Natural killer cell treated with Interleukin-12 subunit alpha and Interleukin-12 subunit beta and Interleukin-15 and Interleukin-18, amount 100 ng/mL, for 72 hours (primary cell): ENCODE results near the gene EEPD1. TPM values are rescaled to one million over a fixed set of nuclear protein-coding genes. Genes with fewer than 3 reads are reported as not detected.
A peak's percentile ranks its signal among the peaks of the same experiment; 100 is the strongest.

ENCODE experiments used
- ATAC-seq, 2 donors: fragments of 150-1000 bp; cut with Tn5 transposase in 1 of 2; sonication (Bioruptor Pico), chemical (Tn5 transposase) in 1 of 2; 2 replicates each; pipeline ENCODE4 v1.10.0; 2021
- DNase-seq: peaks from one replicate; pipeline ENCODE4 v3.0.0; 2022; ENCODE audit warnings: low spot score
- H3K27ac Mint-ChIP-seq, 2 donors: 1 replicate in 1 of 2; 2 replicates in 1 of 2; pipeline ENCODE4 v1.8.0; 2022; ENCODE audit warnings: mixed read lengths in 2 of 2, mild to moderate bottlenecking in 1 of 2, moderate library complexity in 1 of 2
- H3K27me3 Mint-ChIP-seq, 2 donors: 1 replicate in 1 of 2; 2 replicates in 1 of 2; pipeline ENCODE4 v1.8.0; 2022; ENCODE audit warnings: mixed read lengths in 2 of 2
- H3K36me3 Mint-ChIP-seq: one replicate; pipeline ENCODE4 v1.8.0; 2022; ENCODE audit warnings: mixed read lengths
- H3K4me1 Mint-ChIP-seq, 2 donors: 1 replicate in 1 of 2; 2 replicates in 1 of 2; pipeline ENCODE4 v1.8.0; 2022; ENCODE audit warnings: low read depth in 2 of 2, mixed read lengths in 2 of 2, mild to moderate bottlenecking in 1 of 2
- H3K4me3 Mint-ChIP-seq: one replicate; pipeline ENCODE4 v1.8.0; 2022; ENCODE audit warnings: mixed read lengths
- H3K9me3 Mint-ChIP-seq: 2 replicates; pipeline ENCODE4 v1.8.0; 2022; ENCODE audit warnings: mixed read lengths
- total RNA-seq, 2 donors: library from RNA; stranded (reverse); gene quantifications; one replicate each; pipeline ENCODE4 v1.2.3, GENCODE V29; 2022

The EEPD1 gene
- total RNA-seq, 2 donors from 2014 or later: 0.26 to 1.5 TPM

DNA sequence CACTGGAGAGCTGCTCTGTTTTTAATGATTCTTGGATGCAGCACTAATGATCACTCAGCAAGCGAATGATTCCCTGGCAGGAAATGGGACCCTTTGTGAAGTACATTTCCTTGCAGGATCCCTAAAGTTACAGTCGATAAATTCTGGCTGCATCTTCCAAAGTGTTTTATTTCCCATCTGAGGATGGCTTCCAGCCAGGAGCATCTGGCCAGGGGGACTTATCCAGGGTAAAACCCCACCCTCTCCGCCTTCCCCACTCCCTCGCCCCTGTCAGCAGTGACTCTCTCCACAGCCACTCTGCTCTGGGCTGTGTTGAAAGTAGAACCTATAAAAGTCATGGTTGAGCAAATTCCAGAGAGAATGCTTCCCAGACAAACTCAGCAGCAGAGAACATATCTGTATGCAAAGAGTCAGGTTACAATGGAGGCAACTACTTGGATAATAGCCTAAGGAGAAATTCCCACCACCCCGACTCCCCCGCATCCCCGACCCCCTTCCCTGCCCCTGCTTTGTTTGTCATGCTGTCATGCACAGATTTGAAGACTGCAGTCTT lies 125.6 kb downstream of the EEPD1 start:
- Mint-ChIP-seq H3K27ac (no peak overlapping the region), H3K36me3 (no peaks in the 10 kb centered on the region), H3K27me3 (peaks cover 7 to 12% of the 10 kb centered on the region in 2 donors), H3K4me1 (peaks cover 7 to 38% of the 10 kb centered on the region in 2 donors), H3K9me3 (no peaks in the 10 kb centered on the region), H3K4me3 (no peak overlapping the region)
- DNase-seq (no peak), ATAC-seq (no peak)

DNA sequence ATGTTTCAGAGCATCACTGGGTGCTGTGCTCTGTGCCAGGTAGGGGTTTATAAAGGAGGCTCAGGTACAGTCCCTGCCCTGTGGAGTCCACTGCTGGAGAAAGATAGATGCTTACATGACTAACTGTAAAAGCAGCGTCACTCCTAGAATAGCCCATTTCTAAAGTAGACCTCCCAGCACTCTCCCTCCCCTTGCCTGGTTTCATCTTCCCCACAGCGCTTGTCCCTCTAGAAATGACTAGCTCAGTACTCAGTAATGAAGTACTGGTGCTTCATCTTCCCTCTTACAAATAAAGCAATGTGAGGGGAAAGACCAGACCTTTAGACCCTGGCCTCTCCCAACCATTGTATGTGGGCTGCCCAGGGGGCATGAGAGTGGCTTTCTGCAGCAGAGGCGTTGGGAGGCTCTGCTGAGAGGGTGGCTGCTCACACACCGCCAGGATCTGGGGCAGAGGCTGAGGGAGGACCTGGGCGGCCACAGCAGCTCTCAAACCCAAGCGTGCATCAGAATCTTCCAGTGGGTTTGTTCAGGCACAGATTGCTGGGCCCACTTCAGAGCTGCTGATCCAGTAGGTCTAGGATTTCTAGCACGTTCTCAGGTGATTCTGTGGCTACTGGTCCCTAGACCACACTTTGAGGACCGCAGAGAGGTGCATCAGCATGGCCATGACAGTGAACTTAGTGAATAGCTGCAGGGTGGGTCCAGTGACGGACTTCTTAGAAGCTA lies 126.3 kb downstream of the EEPD1 start:
- Mint-ChIP-seq H3K27ac (no peak overlapping the region), H3K4me3 (peak overlapping the region; percentile 43), H3K27me3 (peaks cover 7 to 12% of the 10 kb centered on the region in 2 donors), H3K9me3 (no peaks in the 10 kb centered on the region), H3K36me3 (no peaks in the 10 kb centered on the region), H3K4me1 (peaks cover 13 to 45% of the 10 kb centered on the region in 2 donors)
- ATAC-seq: peak in 1 of 2 donors; percentile 62
- no peak for DNase-seq

DNA sequence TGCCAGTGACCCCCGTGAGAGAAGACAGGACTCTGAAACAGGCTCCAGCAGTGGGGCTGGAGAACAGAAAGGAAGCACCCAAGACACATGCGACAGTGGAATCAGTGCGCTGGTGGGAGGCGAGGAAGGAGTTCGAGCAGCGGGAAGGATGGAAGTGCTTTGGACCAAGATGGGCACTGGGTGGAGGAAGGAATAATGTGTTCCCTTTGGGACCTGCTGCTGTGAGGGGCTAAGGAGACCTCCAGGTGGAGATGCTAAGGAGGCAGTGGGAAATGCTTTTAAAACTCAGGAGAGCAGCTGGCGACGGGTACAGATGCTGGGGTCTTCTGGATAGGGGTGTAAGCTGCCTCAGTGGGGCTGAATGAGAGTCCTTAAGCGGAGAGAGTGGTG lies 126.9 kb downstream of the EEPD1 start:
- peaks cover 7 to 12% of the 10 kb centered on the region in 2 donors for H3K27me3 Mint-ChIP-seq
- no peaks in the 10 kb centered on the region for H3K9me3 Mint-ChIP-seq
- H3K4me1 Mint-ChIP-seq: peaks cover 17 to 47% of the 10 kb centered on the region in 2 donors
- DNase-seq (no peak), ATAC-seq (no peak)
- H3K27ac Mint-ChIP-seq: no peak overlapping the region
- H3K36me3 Mint-ChIP-seq: no peaks in the 10 kb centered on the region
- peak overlapping the region; percentile 43 for H3K4me3 Mint-ChIP-seq

DNA sequence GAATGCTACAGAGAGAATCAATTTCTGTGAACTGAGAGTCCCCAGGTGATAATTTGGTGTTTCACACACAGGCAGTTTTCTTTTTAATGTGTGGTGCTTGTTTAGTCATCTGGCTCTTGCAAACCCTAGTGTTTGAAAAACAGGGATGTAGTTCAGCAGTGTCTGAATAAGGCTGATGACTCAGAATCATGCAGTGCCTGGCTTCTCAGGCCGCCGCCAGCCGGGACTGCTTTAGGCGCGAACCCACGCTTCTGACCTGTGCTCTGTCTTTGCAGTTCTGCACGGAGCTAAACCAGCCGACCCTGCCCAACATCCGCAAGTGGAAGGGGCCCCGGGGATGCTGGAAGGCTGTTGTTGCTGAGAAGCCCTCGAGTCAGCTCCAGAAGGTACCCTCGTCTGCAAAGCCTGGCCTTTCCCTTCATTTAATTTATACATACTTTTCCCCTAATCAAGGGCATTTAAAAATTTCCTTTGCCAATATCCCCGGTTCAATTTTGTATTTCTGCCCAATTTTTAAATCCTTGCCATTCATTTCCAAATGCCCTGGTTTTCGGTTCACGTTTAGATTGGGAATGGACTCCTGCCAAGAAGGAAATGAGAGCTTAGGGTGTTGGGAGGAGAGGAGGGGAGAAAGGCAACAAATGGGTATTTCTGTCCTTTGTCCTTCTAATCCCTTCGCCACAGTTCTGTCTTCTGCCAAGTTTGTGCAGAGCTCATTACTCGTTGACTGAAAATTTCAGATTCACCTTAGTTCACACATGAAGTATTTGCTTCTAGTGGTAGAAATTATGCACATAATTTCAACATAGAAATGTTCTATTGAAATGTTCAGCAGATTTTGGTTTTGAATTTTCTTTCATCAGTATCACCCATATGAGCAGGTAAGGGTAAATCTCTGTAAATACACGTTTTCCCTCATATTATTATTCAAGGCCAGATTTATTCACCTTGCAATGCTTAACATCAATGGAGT lies 128.1 kb downstream of the EEPD1 start:
- DNase-seq (no peak), ATAC-seq (peak in 1 of 2 donors; percentile 65)
- H3K36me3 Mint-ChIP-seq: no peaks in the 10 kb centered on the region
- H3K4me3 Mint-ChIP-seq: no peak overlapping the region
- H3K27me3 Mint-ChIP-seq: peaks cover 7 to 12% of the 10 kb centered on the region in 2 donors
- H3K9me3 Mint-ChIP-seq: no peaks in the 10 kb centered on the region
- H3K4me1 Mint-ChIP-seq: peaks cover 18 to 49% of the 10 kb centered on the region in 2 donors
- no peak overlapping the region for H3K27ac Mint-ChIP-seq

DNA sequence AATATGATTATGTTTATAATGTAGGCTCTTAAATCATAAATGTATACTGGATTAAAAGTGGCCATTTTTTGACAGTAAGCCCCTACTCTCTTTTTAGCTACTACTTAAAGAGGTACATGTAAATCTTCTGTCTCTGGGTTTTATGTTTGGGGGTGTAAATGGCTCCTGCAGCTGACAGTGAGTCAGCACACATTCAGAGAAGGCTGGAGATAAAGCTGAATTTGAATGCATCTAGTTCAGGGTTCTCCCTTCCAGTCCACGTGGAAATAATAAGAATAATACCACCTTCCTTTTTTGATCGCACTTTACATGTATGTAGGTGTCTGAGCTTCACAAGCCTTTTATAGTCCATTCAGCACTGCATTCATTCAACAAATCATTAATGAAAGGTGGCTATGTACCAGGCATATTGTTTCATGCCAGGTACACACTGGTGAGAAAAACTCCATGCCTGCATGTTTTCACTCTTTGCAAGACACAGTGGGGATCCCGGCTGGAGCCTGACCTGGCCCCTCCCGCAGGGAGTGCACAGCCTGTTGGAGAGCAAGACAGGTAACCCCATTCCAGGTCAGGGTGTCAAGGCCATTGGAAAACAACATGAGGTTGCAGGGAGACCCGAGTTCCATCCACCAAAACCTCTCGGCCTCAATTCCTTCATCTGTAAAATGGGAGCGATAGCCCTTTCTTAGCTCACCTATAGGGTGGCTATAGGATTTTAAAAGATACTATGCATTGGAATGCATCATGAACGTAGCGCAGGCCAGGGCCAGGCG lies 129.1 kb downstream of the EEPD1 start:
- H3K27ac Mint-ChIP-seq: no peak overlapping the region
- H3K4me1 Mint-ChIP-seq: peaks cover 24 to 56% of the 10 kb centered on the region in 2 donors
- ATAC-seq (no peak), DNase-seq (no peak)
- H3K27me3 Mint-ChIP-seq: peaks cover 7 to 12% of the 10 kb centered on the region in 2 donors
- no peaks in the 10 kb centered on the region for H3K36me3 Mint-ChIP-seq
- H3K9me3 Mint-ChIP-seq: no peaks in the 10 kb centered on the region
- no peak overlapping the region for H3K4me3 Mint-ChIP-seq

DNA sequence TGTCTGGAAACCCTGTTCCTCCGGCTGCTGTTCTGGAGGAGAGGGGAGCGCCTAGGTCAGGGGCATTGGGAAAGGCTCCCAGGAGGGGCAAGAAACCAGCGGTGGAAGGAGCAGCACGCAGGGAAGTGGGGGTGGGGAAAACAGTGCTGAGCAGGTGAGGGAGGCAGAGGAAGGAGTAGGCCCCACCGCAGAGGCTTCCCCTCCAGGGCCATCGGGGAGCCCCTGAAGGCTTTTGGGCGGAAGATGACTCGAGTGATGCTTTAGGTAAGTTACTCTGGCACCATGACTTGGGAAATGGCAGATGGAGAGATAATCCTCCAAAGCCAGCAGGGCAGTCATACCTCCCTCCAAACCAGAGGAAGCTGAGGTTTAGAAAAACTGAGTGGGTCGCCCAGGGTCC lies 130.1 kb downstream of the EEPD1 start:
- no peak for ATAC-seq
- peak overlapping the region in 1 of 2 donors; percentile 36 for H3K27ac Mint-ChIP-seq
- DNase-seq: no peak
- H3K9me3 Mint-ChIP-seq: no peaks in the 10 kb centered on the region
- H3K36me3 Mint-ChIP-seq: no peaks in the 10 kb centered on the region
- H3K4me3 Mint-ChIP-seq: no peak overlapping the region
- H3K27me3 Mint-ChIP-seq: peaks cover 9 to 12% of the 10 kb centered on the region in 2 donors
- H3K4me1 Mint-ChIP-seq: peaks cover 35 to 66% of the 10 kb centered on the region in 2 donors

DNA sequence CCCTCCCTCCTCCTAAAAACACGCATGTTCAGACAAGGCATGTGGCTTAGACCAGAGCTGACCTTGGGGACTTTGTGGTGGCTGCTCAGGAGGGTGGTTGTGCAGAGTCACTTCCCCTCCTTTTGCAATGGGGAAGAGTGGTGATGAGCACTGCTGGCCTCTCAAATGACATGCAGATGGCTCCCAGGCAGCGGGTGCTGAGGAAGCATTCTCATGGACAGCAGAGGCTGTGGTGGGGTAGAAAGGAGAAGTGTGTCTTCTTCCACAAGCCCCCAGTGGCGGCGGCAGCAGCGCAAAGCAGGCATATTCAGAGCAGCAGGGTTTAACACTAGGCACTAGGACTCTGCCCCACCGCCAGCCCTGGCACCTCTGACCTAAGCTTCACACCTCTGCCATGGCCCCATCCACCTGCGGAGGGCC lies 130.7 kb downstream of the EEPD1 start:
- peak overlapping the region; percentile 36 to 51 for H3K27ac Mint-ChIP-seq
- ATAC-seq (peak; percentile 75 to 79), DNase-seq (peak; percentile 64)
- no peaks in the 10 kb centered on the region for H3K36me3 Mint-ChIP-seq
- peak overlapping the region; percentile 58 for H3K4me3 Mint-ChIP-seq
- H3K9me3 Mint-ChIP-seq: no peaks in the 10 kb centered on the region
- peaks cover 37 to 69% of the 10 kb centered on the region in 2 donors for H3K4me1 Mint-ChIP-seq
- H3K27me3 Mint-ChIP-seq: peaks cover 10 to 12% of the 10 kb centered on the region in 2 donors

DNA sequence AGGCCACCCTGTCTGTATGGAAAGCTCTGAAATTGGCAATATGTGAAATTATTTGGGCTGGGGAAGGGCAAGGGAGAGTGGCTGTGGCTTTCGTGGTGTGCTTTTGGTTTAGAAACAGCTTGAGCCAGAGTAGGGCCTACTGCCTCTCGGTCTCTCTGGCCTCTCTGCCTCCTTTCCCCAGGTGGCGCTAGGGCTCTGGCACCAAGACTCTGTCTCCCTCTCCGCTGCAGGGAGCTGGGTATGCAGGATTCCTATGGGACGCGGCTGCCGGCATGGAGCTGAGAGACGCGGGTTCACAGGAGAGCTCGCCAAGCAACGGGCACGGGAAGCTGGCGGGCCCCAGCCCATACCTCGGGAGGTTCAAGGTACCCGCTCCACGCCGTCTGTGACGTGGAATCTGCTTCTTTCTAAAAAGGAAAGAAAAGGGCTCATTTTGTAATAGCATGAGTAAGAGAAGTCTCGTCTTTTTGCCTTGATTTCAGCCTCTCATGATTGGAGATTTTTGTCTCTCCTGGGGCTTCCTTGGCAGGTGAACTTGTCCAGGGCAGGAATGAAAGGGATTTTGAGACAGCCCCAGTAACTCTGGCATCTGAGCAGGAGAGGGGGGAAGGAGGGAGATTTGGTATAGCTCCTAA lies 131.5 kb downstream of the EEPD1 start:
- H3K9me3 Mint-ChIP-seq: no peaks in the 10 kb centered on the region
- H3K4me1 Mint-ChIP-seq: peaks cover 39 to 70% of the 10 kb centered on the region in 2 donors
- no peaks in the 10 kb centered on the region for H3K36me3 Mint-ChIP-seq
- peak overlapping the region; percentile 36 to 51 for H3K27ac Mint-ChIP-seq
- H3K4me3 Mint-ChIP-seq: peak overlapping the region; percentile 58
- H3K27me3 Mint-ChIP-seq: peaks cover 6 to 8% of the 10 kb centered on the region in 2 donors
- ATAC-seq (no peak), DNase-seq (no peak)

DNA sequence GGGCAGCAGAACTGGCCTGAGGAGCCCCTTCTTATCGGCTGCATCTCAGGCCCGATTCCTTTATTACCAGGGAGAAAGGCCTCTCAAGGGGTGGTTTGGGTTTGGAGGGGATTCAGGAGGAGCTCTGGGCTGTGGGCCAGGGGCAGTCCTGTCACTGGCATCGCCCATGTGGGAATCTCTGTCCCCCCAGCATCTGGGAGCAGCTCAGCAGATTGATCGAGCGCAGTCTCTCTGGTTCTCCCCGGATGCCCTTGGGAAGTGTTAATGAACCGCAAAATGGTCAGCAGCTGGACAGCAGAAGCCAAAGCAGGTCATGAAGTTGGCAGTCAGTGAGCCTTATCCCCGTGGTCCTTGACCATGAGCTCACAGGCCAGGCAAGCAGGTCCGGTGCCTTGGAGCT lies 132.2 kb downstream of the EEPD1 start:
- no peaks in the 10 kb centered on the region for H3K9me3 Mint-ChIP-seq
- H3K36me3 Mint-ChIP-seq: no peaks in the 10 kb centered on the region
- H3K4me3 Mint-ChIP-seq: no peak overlapping the region
- DNase-seq (no peak), ATAC-seq (no peak)
- H3K27ac Mint-ChIP-seq: no peak overlapping the region
- H3K4me1 Mint-ChIP-seq: peaks cover 39 to 64% of the 10 kb centered on the region in 2 donors
- peaks cover 0 to 3% of the 10 kb centered on the region in 2 donors for H3K27me3 Mint-ChIP-seq

DNA sequence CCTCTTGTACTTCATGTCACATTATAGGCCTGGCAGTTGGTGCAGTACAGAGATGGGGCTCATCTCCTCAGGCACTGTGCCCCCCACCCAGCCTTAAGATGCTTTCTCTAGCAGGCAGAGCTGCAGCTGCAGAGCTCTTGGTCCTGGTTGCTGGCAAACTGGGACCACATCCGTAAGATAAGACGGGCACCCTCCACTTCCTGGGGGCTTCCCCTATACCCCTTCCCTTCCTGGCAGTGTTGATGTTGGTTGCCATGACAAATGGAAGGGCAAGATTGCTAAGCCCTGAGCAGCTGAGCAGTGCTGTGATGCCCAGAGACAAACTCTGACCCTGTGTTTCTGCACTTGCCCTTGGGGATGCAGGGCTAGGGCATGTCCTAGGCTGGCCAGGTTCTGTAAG lies 133.2 kb downstream of the EEPD1 start:
- Mint-ChIP-seq H3K4me1 (peaks cover 40 to 58% of the 10 kb centered on the region in 2 donors), H3K4me3 (peak overlapping the region; percentile 85), H3K36me3 (no peaks in the 10 kb centered on the region), H3K27me3 (peaks cover 0 to 3% of the 10 kb centered on the region in 2 donors), H3K27ac (peak overlapping the region; percentile 79 to 87), H3K9me3 (no peaks in the 10 kb centered on the region)
- DNase-seq (no peak), ATAC-seq (peak; percentile 33 to 48)

DNA sequence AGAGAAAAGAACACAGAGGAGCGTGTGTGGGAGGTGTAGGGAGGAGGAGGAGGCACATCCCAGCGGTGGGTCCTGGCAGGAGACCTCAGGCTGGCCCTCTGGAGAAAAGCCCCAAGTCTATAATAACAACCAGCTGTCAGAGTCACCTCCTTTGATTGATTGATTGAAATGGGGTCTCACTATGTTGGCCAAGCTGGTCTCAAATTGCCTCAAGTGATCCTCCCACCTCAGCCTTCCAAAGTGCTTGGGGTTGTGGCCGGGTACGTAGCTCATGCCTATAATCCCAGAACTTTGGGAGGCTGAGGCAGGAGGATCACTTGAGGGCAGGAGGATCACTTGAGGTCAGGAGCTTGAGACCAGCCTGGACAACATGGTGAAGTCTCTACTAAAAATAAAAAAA lies 133.6 kb downstream of the EEPD1 start:
- no peak for ATAC-seq
- Mint-ChIP-seq H3K27ac (peak overlapping the region; percentile 79 to 87), H3K36me3 (no peaks in the 10 kb centered on the region), H3K9me3 (no peaks in the 10 kb centered on the region), H3K4me3 (peak overlapping the region; percentile 85), H3K27me3 (peaks cover 0 to 3% of the 10 kb centered on the region in 2 donors), H3K4me1 (peaks cover 45 to 58% of the 10 kb centered on the region in 2 donors)
- DNase-seq: no peak

DNA sequence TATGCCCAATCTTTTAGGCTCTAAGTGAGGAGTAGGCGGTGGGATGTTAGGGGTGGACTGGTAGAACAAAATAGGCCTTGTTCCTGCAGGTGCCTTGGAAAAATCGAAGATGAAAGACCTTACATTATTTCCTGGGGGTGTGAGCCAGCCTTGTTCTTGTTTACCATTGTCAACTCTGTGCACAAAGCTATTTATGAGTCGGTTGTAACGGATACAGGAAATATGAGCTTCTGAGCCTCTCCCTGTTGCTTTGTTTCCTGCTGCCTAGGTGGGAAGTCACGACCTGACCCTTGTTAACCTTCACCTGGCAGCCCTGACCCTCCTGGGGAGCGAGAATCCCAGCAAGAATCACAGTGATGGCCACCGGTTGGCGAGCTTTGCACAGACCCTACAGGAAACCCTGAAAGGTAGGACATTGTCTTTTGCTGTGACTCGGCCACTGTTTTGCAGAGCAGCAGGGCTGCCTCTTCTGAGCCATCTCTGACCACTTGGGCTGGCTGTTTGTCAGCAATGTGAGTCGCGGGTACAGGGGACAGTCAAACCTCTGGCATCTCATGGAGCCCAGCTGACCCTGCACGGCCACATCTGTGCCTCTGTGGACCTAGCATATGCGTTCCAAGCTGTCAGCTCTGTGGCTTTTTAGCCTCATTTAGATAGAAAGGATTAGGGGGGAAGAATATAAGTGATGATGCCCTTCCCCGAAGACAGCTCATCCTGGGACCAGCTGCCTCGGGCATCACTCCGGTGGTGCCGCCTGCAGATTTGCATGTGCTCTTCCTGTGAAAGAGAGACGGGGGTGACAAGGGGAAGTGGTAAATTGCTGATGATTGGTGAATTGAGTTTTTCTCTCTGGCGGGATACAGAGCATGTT lies 134.6 kb downstream of the EEPD1 start:
- H3K27ac Mint-ChIP-seq: peak overlapping the region; percentile 84 to 85
- no peak for DNase-seq
- H3K9me3 Mint-ChIP-seq: no peaks in the 10 kb centered on the region
- ATAC-seq: peak; percentile 59 to 70
- no peaks in the 10 kb centered on the region for H3K36me3 Mint-ChIP-seq
- peak overlapping the region; percentile 86 for H3K4me3 Mint-ChIP-seq
- peaks cover 6 to 8% of the 10 kb centered on the region in 2 donors for H3K27me3 Mint-ChIP-seq
- H3K4me1 Mint-ChIP-seq: peaks cover 51 to 61% of the 10 kb centered on the region in 2 donors
